Measurements from ENCODE around the gene YKT6. TPM values are rescaled to one million over a fixed set of nuclear protein-coding genes. Genes with fewer than 3 reads are reported as not detected.

Gene YKT6
- total and polyA plus RNA-seq, 2 donors (not counting 1 experiment from before 2014, with no cell fraction given) = 36.5 to 62.3 TPM

DNA sequence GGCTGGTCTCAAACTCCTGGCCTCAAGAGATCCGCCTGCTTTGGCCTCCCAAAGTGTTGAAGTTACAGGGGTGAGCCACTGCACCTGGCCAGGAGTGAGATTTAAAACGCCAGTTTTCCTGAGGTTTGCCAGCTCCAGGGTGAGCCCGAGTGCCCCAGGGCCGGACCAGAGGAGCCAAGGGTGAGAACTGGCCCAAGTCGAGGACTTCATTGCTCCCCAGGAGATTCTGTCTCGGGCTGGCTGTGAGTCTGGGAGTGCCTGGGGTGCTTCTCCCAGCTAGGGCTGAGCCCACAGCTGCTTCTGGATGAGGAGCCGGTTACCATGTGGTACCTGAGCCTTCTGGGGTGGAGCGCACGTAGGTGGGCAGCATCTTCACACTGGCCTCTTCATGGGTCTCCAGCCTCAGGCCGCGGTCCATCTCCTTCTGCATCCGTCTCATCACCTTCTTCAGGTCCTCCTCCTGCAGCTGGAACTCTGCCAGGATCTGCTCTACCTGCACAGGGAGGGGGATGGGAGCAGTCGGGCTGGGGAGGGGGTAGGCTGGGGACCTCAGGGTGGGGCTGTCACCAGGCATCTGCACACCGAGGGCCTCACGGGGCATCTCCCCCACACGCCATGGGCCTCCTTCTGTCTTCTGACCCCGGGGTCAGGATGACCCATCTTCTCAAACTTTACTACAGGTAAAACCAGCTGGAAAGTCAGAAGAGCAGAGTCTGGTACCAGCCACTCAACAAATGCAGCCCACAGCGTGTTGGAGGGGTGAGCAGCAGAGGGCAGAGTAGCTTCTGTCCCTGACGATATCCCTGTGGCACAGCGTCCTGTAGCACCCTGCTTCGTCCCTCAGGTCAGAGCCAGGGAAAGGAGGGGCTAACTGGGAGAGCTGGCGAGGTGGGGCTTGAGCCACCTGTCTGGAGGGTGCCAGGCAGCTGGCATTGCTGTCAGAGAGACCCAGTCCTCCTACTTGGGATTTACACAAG is 47.5 kb upstream of the YKT6 start:
- no peaks in the 10 kb centered on the region for H3K79me2 ChIP-seq (ENCODE audit: control insufficient read depth, insufficient read depth, low read length)
- H3K4me3 ChIP-seq (ENCODE audit: control extremely low read depth in 1 of 5, extremely low read depth in 1 of 5, insufficient read depth in 1 of 5, low read depth in 2 of 5, low read length in 4 of 5) = no peak overlapping the region
- DNase-seq (no peak), ATAC-seq (ENCODE audit: low read depth) (no peak)
- H3K9ac ChIP-seq (ENCODE audit: low read length) = no peak overlapping the region
- no peak overlapping the region for H3K4me2 ChIP-seq (replicated peaks; ENCODE audit: low read depth, low read length, poor library complexity, severe bottlenecking)
- Mint-ChIP-seq H3K9me3 (ENCODE audit: insufficient read depth) (no peaks in the 10 kb centered on the region), H3K27ac (no peak overlapping the region), H3K27me3 (no peaks in the 10 kb centered on the region), H3K4me1 (peaks cover 7% of the 10 kb centered on the region), H3K4me3 (no peak overlapping the region)
- H4K20me1 ChIP-seq (ENCODE audit: control insufficient read depth, insufficient read depth, low read length, poor library complexity, severe bottlenecking) = no peaks in the 10 kb centered on the region
- no peaks in the 10 kb centered on the region for H3K9me3 ChIP-seq (ENCODE audit: control extremely low read depth in 1 of 3, control insufficient read depth in 2 of 3, insufficient read depth in 1 of 3, low read length in 2 of 3)
- H3K36me3 ChIP-seq (replicated peaks in 1 of 2; ENCODE audit: control extremely low read depth in 1 of 2, control insufficient read depth in 1 of 2, extremely low read depth in 1 of 2, insufficient read depth in 2 of 2, low read length in 1 of 2) = no peaks in the 10 kb centered on the region
- no peak overlapping the region for H3K27ac ChIP-seq (ENCODE audit: low read length in 2 of 2)
- H3K27me3 ChIP-seq (replicated peaks in 1 of 4; ENCODE audit: control extremely low read depth in 1 of 4, control insufficient read depth in 3 of 4, insufficient read depth in 4 of 4, low read length in 3 of 4) = no peaks in the 10 kb centered on the region
- H2AFZ ChIP-seq (ENCODE audit: insufficient read depth, low read depth, low read length, poor library complexity, severe bottlenecking) = no peak overlapping the region
- ChIA-PET CTCF (no interaction called here), POLR2A (interaction anchor here (0.5 kb wide), 1 partner anchor 804 kb away, joined by 4 read pairs; no protein-coding TSS in a partner anchor)
- intact Hi-C loops (cut with micrococcal nuclease) = no loop called here
- peaks cover 0 to 11% of the 10 kb centered on the region in 2 donors for H3K4me1 ChIP-seq (ENCODE audit: control insufficient read depth in 2 of 2, insufficient read depth in 2 of 2, low read length in 2 of 2)
- no peak for TF ChIP-seq EZH2 (IDR thresholded peaks at IDR 0.05; ENCODE audit: borderline replicate concordance, insufficient read depth, low read depth, low read length, poor library complexity, severe bottlenecking)
- TF ChIP-seq, protein P1, sequence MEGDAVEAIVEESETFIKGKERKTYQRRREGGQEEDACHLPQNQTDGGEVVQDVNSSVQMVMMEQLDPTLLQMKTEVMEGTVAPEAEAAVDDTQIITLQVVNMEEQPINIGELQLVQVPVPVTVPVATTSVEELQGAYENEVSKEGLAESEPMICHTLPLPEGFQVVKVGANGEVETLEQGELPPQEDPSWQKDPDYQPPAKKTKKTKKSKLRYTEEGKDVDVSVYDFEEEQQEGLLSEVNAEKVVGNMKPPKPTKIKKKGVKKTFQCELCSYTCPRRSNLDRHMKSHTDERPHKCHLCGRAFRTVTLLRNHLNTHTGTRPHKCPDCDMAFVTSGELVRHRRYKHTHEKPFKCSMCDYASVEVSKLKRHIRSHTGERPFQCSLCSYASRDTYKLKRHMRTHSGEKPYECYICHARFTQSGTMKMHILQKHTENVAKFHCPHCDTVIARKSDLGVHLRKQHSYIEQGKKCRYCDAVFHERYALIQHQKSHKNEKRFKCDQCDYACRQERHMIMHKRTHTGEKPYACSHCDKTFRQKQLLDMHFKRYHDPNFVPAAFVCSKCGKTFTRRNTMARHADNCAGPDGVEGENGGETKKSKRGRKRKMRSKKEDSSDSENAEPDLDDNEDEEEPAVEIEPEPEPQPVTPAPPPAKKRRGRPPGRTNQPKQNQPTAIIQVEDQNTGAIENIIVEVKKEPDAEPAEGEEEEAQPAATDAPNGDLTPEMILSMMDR (IDR thresholded peaks at IDR 0.05) = no peak
- 89% methylated on average over 17 of the region's 22 CpGs for WGBS (ENCODE audit: insufficient coverage)

DNA sequence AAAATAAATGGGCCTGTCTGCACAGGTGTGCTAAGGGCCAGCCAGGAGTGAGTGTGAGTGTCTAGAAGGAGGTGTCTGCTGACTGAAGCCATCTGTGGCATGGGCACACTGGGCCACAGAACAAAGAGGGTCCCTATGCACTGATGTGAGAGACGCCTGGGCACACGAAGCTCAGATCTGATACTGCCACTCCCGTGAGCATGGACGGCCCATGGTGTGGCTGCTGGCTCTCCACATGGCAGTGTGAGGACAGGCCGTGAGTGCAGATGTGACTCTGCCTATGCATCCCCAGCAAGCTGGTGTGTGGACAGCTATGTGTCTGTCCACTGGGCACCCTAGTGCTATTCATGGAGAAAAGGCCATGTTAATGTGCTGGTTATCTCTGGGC is 46.8 kb upstream of the YKT6 start:
- H3K27me3 Mint-ChIP-seq = no peaks in the 10 kb centered on the region
- Histone ChIP-seq H3K27me3 (replicated peaks in 1 of 4; ENCODE audit: control extremely low read depth in 1 of 4, control insufficient read depth in 3 of 4, insufficient read depth in 4 of 4, low read length in 3 of 4) (no peaks in the 10 kb centered on the region), H3K4me2 (replicated peaks; ENCODE audit: low read depth, low read length, poor library complexity, severe bottlenecking) (no peak overlapping the region), H3K9ac (ENCODE audit: low read length) (no peak overlapping the region), H4K20me1 (ENCODE audit: control insufficient read depth, insufficient read depth, low read length, poor library complexity, severe bottlenecking) (no peaks in the 10 kb centered on the region), H3K36me3 (replicated peaks in 1 of 2; ENCODE audit: control extremely low read depth in 1 of 2, control insufficient read depth in 1 of 2, extremely low read depth in 1 of 2, insufficient read depth in 2 of 2, low read length in 1 of 2) (no peaks in the 10 kb centered on the region), H3K4me1 (ENCODE audit: control insufficient read depth in 2 of 2, insufficient read depth in 2 of 2, low read length in 2 of 2) (peaks cover 0 to 11% of the 10 kb centered on the region in 2 donors), H3K9me3 (ENCODE audit: control extremely low read depth in 1 of 3, control insufficient read depth in 2 of 3, insufficient read depth in 1 of 3, low read length in 2 of 3) (no peaks in the 10 kb centered on the region), H3K79me2 (ENCODE audit: control insufficient read depth, insufficient read depth, low read length) (no peaks in the 10 kb centered on the region), H3K4me3 (ENCODE audit: control extremely low read depth in 1 of 5, extremely low read depth in 1 of 5, insufficient read depth in 1 of 5, low read depth in 2 of 5, low read length in 4 of 5) (no peak overlapping the region), H2AFZ (ENCODE audit: insufficient read depth, low read depth, low read length, poor library complexity, severe bottlenecking) (no peak overlapping the region), H3K27ac (ENCODE audit: low read length in 2 of 2) (no peak overlapping the region)
- ATAC-seq (ENCODE audit: low read depth) = no peak
- H3K4me1 Mint-ChIP-seq = peaks cover 7% of the 10 kb centered on the region
- 96% methylated on average over 5 of the region's 5 CpGs for WGBS (ENCODE audit: insufficient coverage)
- no peak overlapping the region for H3K27ac Mint-ChIP-seq
- intact Hi-C loops (cut with micrococcal nuclease) = no loop called here
- no peaks in the 10 kb centered on the region for H3K9me3 Mint-ChIP-seq (ENCODE audit: insufficient read depth)
- H3K4me3 Mint-ChIP-seq = no peak overlapping the region
- ChIA-PET CTCF (no interaction called here), POLR2A (no interaction called here)
- DNase-seq = no peak
- TF ChIP-seq EZH2 (IDR thresholded peaks at IDR 0.05; ENCODE audit: borderline replicate concordance, insufficient read depth, low read depth, low read length, poor library complexity, severe bottlenecking) = no peak
- TF ChIP-seq, protein P1 (IDR thresholded peaks at IDR 0.05) = no peak

Measured in B cell (primary cell).